Gastrocnemius medialis (tissue), 4 donors: ENCODE results near the gene KRTAP4-5. TPM values are rescaled to one million over a fixed set of nuclear protein-coding genes. Genes with fewer than 3 reads are reported as not detected.
"Not testable (repeated sequence)": the region's sequence is repeated elsewhere in the genome, so short reads cannot be mapped to it uniquely, and the experiment has no call there.

Experiments used
- ATAC-seq, 2 donors: fragments of 150-250 bp; one replicate each; pipeline ENCODE4 v1.9.1; 2016
- DNase-seq, 2 donors: peaks; one replicate each; pipeline ENCODE4 v3.0.0-alpha.2; 2019
- H3K27ac ChIP-seq, 4 donors: fragments of 200-600 bp; sonication (generic); 1 replicate in 1 of 4; 2 replicates in 3 of 4; pipeline ENCODE4 v1.5.1; 2016 to 2018; ENCODE audit warnings: mild to moderate bottlenecking in 2 of 4, moderate library complexity in 1 of 4
- H3K27me3 ChIP-seq, 3 donors: fragments of 200-600 bp; sonication (generic) in 2 of 3; 1 replicate in 1 of 3; 2 replicates in 2 of 3; pipeline versions ENCODE4 v1.5.1 to v1.6.0; 2016 to 2019; ENCODE audit warnings: mild to moderate bottlenecking in 1 of 3, moderate library complexity in 1 of 3
- H3K36me3 ChIP-seq, 2 donors: fragments of 200-600 bp; sonication (generic) in 1 of 2; one replicate each; pipeline ENCODE4 v1.5.1; 2017 to 2018
- H3K4me1 ChIP-seq, 2 donors: fragments of 200-600 bp; sonication (generic) in 1 of 2; one replicate each; pipeline ENCODE4 v1.5.1; 2016 to 2017; ENCODE audit warnings: mild to moderate bottlenecking in 2 of 2
- H3K4me3 ChIP-seq, 4 donors: fragments of 200-600 bp; sonication (generic) in 3 of 4; 1 replicate in 1 of 4; 2 replicates in 3 of 4; pipeline ENCODE4 v1.5.1; 2016 to 2019; ENCODE audit warnings: mild to moderate bottlenecking in 2 of 4
- H3K9me3 ChIP-seq, 3 donors: fragments of 200-600 bp; sonication (generic) in 2 of 3; 1 replicate in 1 of 3; 2 replicates in 2 of 3; pipeline ENCODE4 v1.5.1; 2016 to 2019
- POLR2A ChIP-seq, 2 donors: fragments of 450-650 bp; IDR thresholded peaks; one replicate each; pipeline ENCODE4 v1.6.1; 2017; ENCODE audit warnings: antibody characterized with exemption in 2 of 2, mild to moderate bottlenecking in 2 of 2, moderate library complexity in 2 of 2
- in situ Hi-C, 4 donors: fragments of 200-750 bp; cut with MboI; loops; one replicate each; pipeline versions ENCODE4 v1.15.0 to v1.8.0; 2017; ENCODE audit warnings: low sequenced_read_pairs in 4 of 4
- intact Hi-C: fragments of 100-400 bp; cut with DNase I; formaldehyde crosslinking; loops from one replicate; pipeline ENCODE4 v1.15.1; 2023; ENCODE audit warnings: low total_unique reads
- total RNA-seq, 4 donors: library from RNA; depleted of rRNA; stranded (reverse); fragments of >200 nt; gene quantifications; one replicate each; pipeline versions ENCODE4 v1.1.0 to v1.2.3, GENCODE V29; 2016
- TF ChIP-seq, protein P1 (sequence below), 5 experiments: fragments of 450-650 bp in 3 of 5; fragments of 200-600 bp in 2 of 5; sonication (generic) in 2 of 5; IDR thresholded peaks in 4 of 5; conservative IDR thresholded peaks in 1 of 5; 1 replicate in 4 of 5; 2 replicates in 1 of 5; pipeline ENCODE4 v1.5.1; 2016 to 2019; ENCODE audit warnings: antibody characterized with exemption in 5 of 5, mild to moderate bottlenecking in 3 of 5, moderate library complexity in 3 of 5

KRTAP4-5 gene
- total RNA-seq, 4 donors from 2014 or later: not detected

GRCh38 chr17:41121742-41122141 is 27.9 kb downstream of the KRTAP4-5 start:
- no peak overlapping the region for H3K4me3 ChIP-seq
- H3K4me1 ChIP-seq: no peaks in the 10 kb centered on the region
- DNase-seq (no peak), ATAC-seq (no peak)
- peaks cover 0 to 7% (median 0%) of the 10 kb centered on the region in 3 donors for H3K27me3 ChIP-seq
- in situ Hi-C loops: no loop called here
- H3K36me3 ChIP-seq: no peaks in the 10 kb centered on the region
- intact Hi-C loops: no loop called here
- H3K9me3 ChIP-seq: no peaks in the 10 kb centered on the region
- H3K27ac ChIP-seq: no peak overlapping the region
- TF ChIP-seq, protein P1, sequence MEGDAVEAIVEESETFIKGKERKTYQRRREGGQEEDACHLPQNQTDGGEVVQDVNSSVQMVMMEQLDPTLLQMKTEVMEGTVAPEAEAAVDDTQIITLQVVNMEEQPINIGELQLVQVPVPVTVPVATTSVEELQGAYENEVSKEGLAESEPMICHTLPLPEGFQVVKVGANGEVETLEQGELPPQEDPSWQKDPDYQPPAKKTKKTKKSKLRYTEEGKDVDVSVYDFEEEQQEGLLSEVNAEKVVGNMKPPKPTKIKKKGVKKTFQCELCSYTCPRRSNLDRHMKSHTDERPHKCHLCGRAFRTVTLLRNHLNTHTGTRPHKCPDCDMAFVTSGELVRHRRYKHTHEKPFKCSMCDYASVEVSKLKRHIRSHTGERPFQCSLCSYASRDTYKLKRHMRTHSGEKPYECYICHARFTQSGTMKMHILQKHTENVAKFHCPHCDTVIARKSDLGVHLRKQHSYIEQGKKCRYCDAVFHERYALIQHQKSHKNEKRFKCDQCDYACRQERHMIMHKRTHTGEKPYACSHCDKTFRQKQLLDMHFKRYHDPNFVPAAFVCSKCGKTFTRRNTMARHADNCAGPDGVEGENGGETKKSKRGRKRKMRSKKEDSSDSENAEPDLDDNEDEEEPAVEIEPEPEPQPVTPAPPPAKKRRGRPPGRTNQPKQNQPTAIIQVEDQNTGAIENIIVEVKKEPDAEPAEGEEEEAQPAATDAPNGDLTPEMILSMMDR (IDR thresholded peaks at IDR 0.05 in 4 of 5, conservative IDR thresholded peaks at IDR 0.05 in 1 of 5): no peak
- no peak for TF ChIP-seq POLR2A (IDR thresholded peaks at IDR 0.05)

DNA sequence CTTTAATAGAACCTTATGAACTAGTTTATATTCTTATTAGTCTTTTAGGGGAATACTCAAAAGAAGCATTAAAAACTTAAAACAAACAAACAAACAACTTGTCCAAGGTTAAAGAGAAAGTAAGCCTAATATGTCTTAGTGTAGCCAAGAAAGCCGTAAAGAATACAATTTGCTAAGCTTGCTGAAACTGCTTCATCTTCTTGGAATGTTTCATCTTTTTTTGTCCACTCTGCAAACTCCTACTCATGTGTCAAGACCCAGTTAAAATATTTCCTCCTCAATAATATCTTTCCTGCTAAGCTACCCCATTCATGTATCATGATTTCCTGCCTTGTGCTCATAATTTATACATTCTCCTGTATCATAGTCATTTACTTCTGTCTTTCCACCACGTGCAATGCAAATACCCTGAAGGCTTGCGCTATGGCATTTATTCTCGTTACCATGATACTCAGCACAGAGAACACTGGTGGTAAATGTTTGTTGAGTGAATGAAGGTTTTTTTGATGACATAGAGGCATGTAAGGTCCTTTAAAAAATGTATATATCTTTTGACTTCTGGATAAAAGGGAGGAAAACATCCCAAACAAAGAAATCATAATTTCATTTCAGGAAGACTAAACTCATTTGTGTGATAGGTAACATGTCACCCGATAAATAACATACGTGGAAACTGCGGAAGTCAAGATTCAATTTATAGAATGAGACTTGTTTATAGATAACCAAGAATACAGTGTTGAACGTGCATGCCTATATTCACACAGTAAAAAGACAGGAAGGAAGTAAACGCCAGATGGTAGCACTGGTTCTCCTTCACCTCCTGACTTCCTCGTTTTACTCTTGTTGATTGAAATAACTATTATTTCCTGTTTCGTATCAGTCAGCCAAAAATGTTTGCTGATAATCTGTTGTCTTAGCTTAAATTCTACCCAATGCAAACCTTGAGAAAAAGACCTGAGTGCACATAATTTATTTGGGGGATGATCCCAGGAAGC is 29.6 kb downstream of the KRTAP4-5 start:
- DNase-seq, H3K27ac ChIP-seq, H3K4me1 ChIP-seq, in situ Hi-C loops, H3K36me3 ChIP-seq, H3K9me3 ChIP-seq, H3K27me3 ChIP-seq, ATAC-seq, H3K4me3 ChIP-seq, intact Hi-C loops: not testable (repeated sequence)

DNA sequence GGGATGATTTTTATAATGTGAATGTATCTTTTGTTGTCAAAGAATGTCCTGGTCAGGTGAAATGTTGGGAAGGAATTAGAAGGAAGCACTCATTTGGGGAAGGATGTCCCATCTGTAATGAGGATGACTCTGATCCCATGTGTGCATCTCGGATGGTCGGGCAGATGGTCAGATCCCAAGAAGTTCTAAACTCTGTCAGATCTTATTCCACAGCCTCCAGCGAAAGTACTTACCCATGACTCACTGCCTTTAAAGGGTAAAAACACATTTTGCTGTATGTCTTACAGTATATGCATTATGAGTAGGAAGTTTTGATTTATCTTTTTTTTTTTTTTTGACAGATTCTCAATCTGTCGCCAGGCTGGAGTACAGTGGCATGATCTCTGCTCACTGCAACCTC is 30.9 kb downstream of the KRTAP4-5 start:
- H3K27ac ChIP-seq: no peak overlapping the region
- no peaks in the 10 kb centered on the region for H3K4me1 ChIP-seq
- TF ChIP-seq, protein P1 (IDR thresholded peaks at IDR 0.05 in 4 of 5, conservative IDR thresholded peaks at IDR 0.05 in 1 of 5): no peak
- no peak for TF ChIP-seq POLR2A (IDR thresholded peaks at IDR 0.05)
- H3K27me3 ChIP-seq: peaks cover 0 to 2% (median 2%) of the 10 kb centered on the region in 3 donors
- H3K36me3 ChIP-seq: no peaks in the 10 kb centered on the region
- ATAC-seq (no peak), DNase-seq (no peak)
- no peak overlapping the region for H3K4me3 ChIP-seq
- in situ Hi-C loops: no loop called here
- H3K9me3 ChIP-seq: no peaks in the 10 kb centered on the region
- intact Hi-C loops: no loop called here

- in situ Hi-C loops: not testable (repeated sequence)
These were observed 31.7 kb downstream of the KRTAP4-5 start, which contains the start of gene KRTAP4-11 for GRCh38 chr17:41117846-41118386. KRTAP4-11 (minus strand) TSS chr17:41118373; CDS start chr17:41118315, 58 bp downstream.

DNA sequence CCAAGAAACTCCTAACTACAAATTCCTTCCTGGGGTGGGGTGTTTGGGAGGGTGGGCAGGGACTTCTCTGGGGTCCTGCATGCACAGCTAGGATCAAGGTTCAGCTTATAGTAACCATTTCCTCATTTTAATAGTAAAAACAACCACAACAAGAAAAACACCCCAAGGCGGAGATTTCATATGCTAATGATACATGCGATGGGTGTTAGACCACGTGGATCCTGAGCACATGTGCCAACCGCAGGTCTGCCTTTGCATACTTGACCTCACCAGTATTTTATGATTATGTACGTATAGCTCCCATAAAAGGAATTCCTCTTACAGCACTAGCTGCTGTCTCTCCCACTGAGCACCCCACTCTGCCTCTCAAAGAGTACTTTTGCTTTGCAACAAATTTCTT is 33.3 kb downstream of the KRTAP4-5 start:
- TF ChIP-seq, protein P1 (IDR thresholded peaks at IDR 0.05 in 4 of 5, conservative IDR thresholded peaks at IDR 0.05 in 1 of 5): no peak
- no peak for TF ChIP-seq POLR2A (IDR thresholded peaks at IDR 0.05)
- no peak for DNase-seq
- no peaks in the 10 kb centered on the region for H3K4me1 ChIP-seq
- H3K9me3 ChIP-seq: no peaks in the 10 kb centered on the region
- peaks cover 0 to 2% (median 2%) of the 10 kb centered on the region in 3 donors for H3K27me3 ChIP-seq
- in situ Hi-C loops (no loop called here), intact Hi-C loops (no loop called here)
- H3K27ac ChIP-seq: no peak overlapping the region
- no peak overlapping the region for H3K4me3 ChIP-seq
- H3K36me3 ChIP-seq: no peaks in the 10 kb centered on the region
- no peak for ATAC-seq

More at GRCh38 chr17:41117846-41118386, 31.7 kb downstream of the KRTAP4-5 start, which contains the start of gene KRTAP4-11:
- H3K4me1 ChIP-seq, H3K27me3 ChIP-seq, H3K27ac ChIP-seq, H3K4me3 ChIP-seq, H3K9me3 ChIP-seq, ATAC-seq, H3K36me3 ChIP-seq, intact Hi-C loops, DNase-seq: not testable (repeated sequence)
